Neural cell (in vitro differentiated cells): ENCODE results near the gene MAPK4.

Experiments used
- CTCF ChIP-seq: fragments of 450-650 bp; IDR thresholded peaks from 2 replicates; pipeline ENCODE4 v1.5.1; 2014; ENCODE audit warnings: antibody characterized with exemption, mild to moderate bottlenecking, moderate library complexity; ENCODE audit not compliant: poor library complexity, severe bottlenecking
- EP300 ChIP-seq: fragments of 450-650 bp; conservative IDR thresholded peaks from 2 replicates; pipeline ENCODE4 v1.6.1; 2014; ENCODE audit warnings: antibody characterized with exemption, mild to moderate bottlenecking, moderate library complexity; ENCODE audit not compliant: poor library complexity, severe bottlenecking
- EZH2 ChIP-seq: fragments of 200-600, 300-800 bp; shearing (Covaris generic), sonication (generic); IDR thresholded peaks from 2 replicates; pipeline ENCODE4 v1.6.1; 2014; ENCODE audit warnings: antibody characterized with exemption, low read length, borderline replicate concordance, mild to moderate bottlenecking; ENCODE audit not compliant: insufficient read depth, poor library complexity, severe bottlenecking
- POLR2AphosphoS5 ChIP-seq: IDR thresholded peaks from 2 replicates; pipeline ENCODE4 v1.6.1; 2012
- RAD21 ChIP-seq: fragments of 450-650 bp; conservative IDR thresholded peaks from 2 replicates; pipeline ENCODE4 v1.6.1; 2014; ENCODE audit warnings: antibody characterized with exemption, mild to moderate bottlenecking, moderate library complexity
- TAF1 ChIP-seq: IDR thresholded peaks from 2 replicates; pipeline ENCODE4 v1.6.1; 2012; ENCODE audit warnings: low read depth

DNA sequence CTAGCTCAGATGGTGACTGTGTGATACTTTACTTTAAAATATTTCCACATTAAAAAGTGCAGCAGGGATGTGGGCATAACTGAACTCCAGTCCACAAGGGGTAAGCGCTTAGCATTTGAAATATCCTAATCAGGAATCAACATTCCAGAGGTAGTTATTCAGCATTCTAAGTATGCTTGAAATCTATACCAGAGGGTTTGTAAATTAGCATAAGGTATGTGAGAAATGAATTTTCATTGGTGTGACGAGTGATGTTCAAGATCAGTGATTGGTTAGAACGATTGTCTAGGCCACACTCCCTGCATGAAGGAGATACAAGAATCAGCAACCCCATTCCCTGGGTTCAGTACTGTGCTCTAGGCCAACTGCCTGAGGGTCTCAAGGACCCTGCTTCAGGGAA is 42.6 kb downstream of the MAPK4 start:
- TF ChIP-seq CTCF: no peak
- no peak for TF ChIP-seq EP300
- no peak for TF ChIP-seq TAF1
- TF ChIP-seq RAD21: no peak
- TF ChIP-seq POLR2AphosphoS5: no peak
- no peak for TF ChIP-seq EZH2
